ENCODE data around the gene HNRNPC.

DNA sequence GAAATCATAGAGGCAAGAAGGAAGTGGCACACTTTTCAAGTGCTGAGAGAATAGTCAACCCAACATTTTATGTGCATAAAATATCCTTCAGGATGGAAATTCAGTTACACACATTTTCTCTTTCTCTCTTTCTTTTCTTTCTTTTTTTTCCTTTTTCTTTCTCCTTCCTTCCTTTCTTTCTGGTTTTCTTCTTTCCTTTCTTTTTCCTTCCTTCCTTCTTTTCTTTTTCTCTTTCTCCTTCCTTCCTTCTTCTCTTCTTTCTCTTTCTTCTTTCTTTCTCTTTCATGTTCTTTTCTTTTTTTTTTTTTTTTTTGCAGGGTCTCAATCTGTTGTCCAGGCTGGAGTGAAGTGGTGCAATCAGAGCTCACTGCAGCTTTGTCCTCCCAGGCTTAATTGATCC, 74.6 kb downstream of the HNRNPC start:
- TF ChIP-seq, protein P1, sequence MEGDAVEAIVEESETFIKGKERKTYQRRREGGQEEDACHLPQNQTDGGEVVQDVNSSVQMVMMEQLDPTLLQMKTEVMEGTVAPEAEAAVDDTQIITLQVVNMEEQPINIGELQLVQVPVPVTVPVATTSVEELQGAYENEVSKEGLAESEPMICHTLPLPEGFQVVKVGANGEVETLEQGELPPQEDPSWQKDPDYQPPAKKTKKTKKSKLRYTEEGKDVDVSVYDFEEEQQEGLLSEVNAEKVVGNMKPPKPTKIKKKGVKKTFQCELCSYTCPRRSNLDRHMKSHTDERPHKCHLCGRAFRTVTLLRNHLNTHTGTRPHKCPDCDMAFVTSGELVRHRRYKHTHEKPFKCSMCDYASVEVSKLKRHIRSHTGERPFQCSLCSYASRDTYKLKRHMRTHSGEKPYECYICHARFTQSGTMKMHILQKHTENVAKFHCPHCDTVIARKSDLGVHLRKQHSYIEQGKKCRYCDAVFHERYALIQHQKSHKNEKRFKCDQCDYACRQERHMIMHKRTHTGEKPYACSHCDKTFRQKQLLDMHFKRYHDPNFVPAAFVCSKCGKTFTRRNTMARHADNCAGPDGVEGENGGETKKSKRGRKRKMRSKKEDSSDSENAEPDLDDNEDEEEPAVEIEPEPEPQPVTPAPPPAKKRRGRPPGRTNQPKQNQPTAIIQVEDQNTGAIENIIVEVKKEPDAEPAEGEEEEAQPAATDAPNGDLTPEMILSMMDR (conservative IDR thresholded peaks at IDR 0.05 in 1 of 2, IDR thresholded peaks at IDR 0.05 in 1 of 2; ENCODE audit: low read depth in 1 of 2, low read length in 2 of 2): no peak
- TF ChIP-seq EZH2 (IDR thresholded peaks at IDR 0.05; ENCODE audit: low read length, missing control alignments): no peak

Measured in fibroblast of lung (primary cell).